ENCODE data around the gene ARFGAP3. TPM values are rescaled to one million over a fixed set of nuclear protein-coding genes. Genes with fewer than 3 reads are reported as not detected.

The ARFGAP3 gene
- polyA plus RNA-seq, 1 experiment: 79.5 TPM

DNA sequence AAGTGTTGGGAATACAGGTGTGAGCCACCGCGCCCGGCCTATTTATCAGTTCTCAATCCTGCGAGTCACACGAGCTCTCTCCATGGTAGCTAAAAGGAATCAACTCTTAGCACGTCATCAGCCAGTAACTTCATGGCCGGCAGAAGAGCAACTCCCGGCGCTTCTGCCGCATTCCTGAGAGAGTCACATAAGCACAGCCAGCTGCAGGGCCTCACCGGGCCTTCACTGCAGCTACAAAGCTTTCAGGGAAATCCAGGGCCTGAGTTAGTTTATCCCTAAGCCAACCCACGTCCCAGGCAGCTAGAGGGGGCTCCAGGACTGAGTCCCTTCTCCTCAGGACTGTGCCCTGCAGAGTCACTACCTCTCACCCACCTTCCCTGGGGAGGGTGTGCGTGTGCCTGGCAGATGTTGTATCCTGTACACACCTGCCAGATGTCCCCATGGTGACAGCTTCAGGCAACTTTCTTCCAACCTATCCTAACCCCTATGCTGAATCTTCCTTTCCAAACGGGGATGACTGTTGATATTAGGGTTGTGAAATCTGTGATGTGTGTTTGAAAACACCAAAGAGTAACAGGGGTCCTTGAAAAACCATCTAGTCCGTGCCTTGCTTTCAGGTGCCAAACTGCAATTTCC lies 45.9 kb upstream of the ARFGAP3 start:
- ChIA-PET CTCF (interaction anchor here (0.7 to 1.8 kb wide), 8 partner anchors 9 to 131 kb away, joined by 3 to 6 read pairs (median 4); no protein-coding TSS in a partner anchor), POLR2A (no interaction called here)
- no peaks in the 10 kb centered on the region for H3K27me3 ChIP-seq (ENCODE audit: control insufficient read depth, insufficient read depth, low read length)
- no peak overlapping the region for H3K4me3 ChIP-seq (ENCODE audit: low read depth, low read length)
- peak; percentile 39 for DNase-seq (ENCODE audit: low read depth)
- TF ChIP-seq, protein P1, sequence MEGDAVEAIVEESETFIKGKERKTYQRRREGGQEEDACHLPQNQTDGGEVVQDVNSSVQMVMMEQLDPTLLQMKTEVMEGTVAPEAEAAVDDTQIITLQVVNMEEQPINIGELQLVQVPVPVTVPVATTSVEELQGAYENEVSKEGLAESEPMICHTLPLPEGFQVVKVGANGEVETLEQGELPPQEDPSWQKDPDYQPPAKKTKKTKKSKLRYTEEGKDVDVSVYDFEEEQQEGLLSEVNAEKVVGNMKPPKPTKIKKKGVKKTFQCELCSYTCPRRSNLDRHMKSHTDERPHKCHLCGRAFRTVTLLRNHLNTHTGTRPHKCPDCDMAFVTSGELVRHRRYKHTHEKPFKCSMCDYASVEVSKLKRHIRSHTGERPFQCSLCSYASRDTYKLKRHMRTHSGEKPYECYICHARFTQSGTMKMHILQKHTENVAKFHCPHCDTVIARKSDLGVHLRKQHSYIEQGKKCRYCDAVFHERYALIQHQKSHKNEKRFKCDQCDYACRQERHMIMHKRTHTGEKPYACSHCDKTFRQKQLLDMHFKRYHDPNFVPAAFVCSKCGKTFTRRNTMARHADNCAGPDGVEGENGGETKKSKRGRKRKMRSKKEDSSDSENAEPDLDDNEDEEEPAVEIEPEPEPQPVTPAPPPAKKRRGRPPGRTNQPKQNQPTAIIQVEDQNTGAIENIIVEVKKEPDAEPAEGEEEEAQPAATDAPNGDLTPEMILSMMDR (IDR thresholded peaks at IDR 0.05; ENCODE audit: insufficient read depth, low read depth, low read length): peak; percentile 36
- H3K36me3 ChIP-seq (ENCODE audit: control insufficient read depth, insufficient read depth, low read length): peaks cover 6% of the 10 kb centered on the region

DNA sequence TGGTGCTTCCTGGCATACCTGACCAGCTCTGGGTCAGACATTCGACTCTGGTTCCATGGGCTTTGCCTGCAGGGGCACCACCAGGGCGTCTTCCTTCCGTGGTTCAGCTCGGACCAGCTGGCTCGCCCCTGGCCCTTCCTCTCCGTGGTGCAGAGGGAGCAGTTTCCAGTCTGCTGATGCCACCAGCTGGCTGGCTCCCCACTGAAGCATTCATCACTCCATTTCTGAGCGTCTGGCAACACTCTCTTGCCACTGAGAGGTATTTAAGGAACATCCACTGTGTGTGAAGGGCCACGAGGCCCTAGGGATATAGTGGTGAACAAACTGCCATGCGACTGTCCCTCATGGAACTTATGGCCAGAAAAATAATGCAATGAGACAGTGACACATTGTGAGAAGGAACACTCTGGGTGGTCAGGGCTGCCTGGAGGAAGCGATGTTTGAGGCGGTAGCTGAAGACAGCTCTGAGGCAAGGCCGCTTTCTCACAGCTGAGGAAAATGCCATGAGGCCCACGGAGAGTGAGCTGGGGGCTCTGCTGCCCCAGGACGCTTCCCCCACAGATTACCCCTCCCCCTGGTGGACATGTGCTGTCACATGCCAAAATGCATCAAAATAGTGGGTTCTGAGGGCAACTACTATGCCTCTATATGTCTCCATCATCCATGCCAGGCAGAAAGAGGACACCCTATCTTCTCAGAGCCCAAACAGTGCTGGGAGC lies 44.9 kb upstream of the ARFGAP3 start:
- Histone ChIP-seq H3K36me3 (ENCODE audit: control insufficient read depth, insufficient read depth, low read length) (peaks cover 4% of the 10 kb centered on the region), H3K27me3 (ENCODE audit: control insufficient read depth, insufficient read depth, low read length) (no peaks in the 10 kb centered on the region), H3K4me3 (ENCODE audit: low read depth, low read length) (no peak overlapping the region)
- DNase-seq (ENCODE audit: low read depth): no peak
- ChIA-PET POLR2A (no interaction called here), CTCF (interaction anchor here (0.7 to 1.8 kb wide), 7 partner anchors 8 to 132 kb away, joined by 3 to 6 read pairs (median 4); no protein-coding TSS in a partner anchor)
- TF ChIP-seq, protein P1 (IDR thresholded peaks at IDR 0.05; ENCODE audit: insufficient read depth, low read depth, low read length): 0 out of 2 replicates have a peak, but pooled peaks have one; percentile 15

DNA sequence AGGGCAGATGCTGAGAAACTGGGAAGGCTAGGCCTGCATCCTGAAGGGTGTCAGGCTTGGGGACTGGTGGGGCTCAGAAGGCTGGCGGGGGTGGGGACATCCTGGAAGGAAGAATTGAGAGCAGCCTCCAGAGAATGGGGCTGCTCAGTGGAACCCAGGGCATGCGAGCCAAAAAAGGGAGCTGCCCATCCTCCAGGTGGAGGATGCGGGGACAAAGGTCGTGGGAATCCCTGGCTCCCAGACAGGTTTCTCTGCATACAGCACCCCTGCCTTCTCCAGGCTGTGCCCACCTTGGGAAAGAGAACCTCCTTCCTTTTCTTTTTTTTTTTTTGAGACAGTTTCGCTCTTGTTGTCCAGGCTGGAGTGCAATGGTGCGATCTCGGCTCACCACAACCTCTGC lies 40.9 kb upstream of the ARFGAP3 start:
- POLR2A ChIA-PET: no interaction called here
- Histone ChIP-seq H3K36me3 (ENCODE audit: control insufficient read depth, insufficient read depth, low read length) (peaks cover 5% of the 10 kb centered on the region), H3K4me3 (ENCODE audit: low read depth, low read length) (no peak overlapping the region), H3K27me3 (ENCODE audit: control insufficient read depth, insufficient read depth, low read length) (no peaks in the 10 kb centered on the region)
- TF ChIP-seq, protein P1 (IDR thresholded peaks at IDR 0.05; ENCODE audit: insufficient read depth, low read depth, low read length): no peak
- CTCF ChIA-PET: no interaction called here
- DNase-seq (ENCODE audit: low read depth): no peak

DNA sequence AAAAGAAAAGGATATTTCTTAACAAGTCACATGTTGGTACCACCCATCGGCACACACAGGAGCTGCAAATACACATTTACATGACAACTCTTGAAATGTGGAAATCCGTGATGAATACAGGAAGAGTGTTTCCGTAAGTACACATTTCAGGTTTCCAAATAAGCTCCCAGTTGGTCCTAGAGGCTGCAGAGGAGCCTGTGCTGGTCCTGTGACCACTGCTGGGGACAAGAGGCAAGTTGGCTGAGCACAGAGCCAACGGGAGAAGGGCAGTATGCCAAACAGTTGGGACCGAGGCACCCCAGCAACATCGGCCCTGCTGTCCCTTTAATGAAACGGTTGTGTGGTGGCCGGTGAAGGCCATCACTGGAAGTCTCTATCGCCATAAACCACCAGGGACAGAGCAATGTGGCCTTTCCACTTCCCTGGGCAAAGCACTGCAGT lies 38.5 kb upstream of the ARFGAP3 start:
- Histone ChIP-seq H3K36me3 (ENCODE audit: control insufficient read depth, insufficient read depth, low read length) (peaks cover 6% of the 10 kb centered on the region), H3K4me3 (ENCODE audit: low read depth, low read length) (no peak overlapping the region), H3K27me3 (ENCODE audit: control insufficient read depth, insufficient read depth, low read length) (no peaks in the 10 kb centered on the region)
- TF ChIP-seq, protein P1 (IDR thresholded peaks at IDR 0.05; ENCODE audit: insufficient read depth, low read depth, low read length): no peak
- no peak for DNase-seq (ENCODE audit: low read depth)
- CTCF ChIA-PET: interaction anchor here (1.0 kb wide), 1 partner anchor 10 kb away, joined by 3 read pairs; no protein-coding TSS in a partner anchor
- POLR2A ChIA-PET: no interaction called here

DNA sequence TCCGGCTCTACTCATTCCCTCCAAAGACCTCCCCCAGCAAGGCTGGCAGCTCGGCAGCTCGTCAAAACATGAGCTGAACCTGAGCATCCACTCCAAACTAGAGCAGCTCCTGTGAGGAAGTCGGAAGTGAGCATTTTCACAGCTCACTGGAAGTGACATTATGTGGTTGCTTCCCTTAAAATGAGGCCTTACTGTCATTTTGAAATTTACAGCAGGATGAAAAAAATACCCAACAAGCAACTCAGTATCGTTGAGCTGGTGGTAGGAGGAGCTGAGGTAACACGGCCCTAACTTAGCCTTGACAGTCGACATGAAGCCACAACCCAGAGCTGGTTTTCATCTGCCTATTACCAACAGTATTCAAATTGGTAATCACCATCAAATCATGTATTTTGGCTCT lies 38.0 kb upstream of the ARFGAP3 start:
- CTCF ChIA-PET: interaction anchor here (1.0 kb wide), 1 partner anchor 11 kb away, joined by 3 read pairs; no protein-coding TSS in a partner anchor
- TF ChIP-seq, protein P1 (IDR thresholded peaks at IDR 0.05; ENCODE audit: insufficient read depth, low read depth, low read length): no peak
- Histone ChIP-seq H3K36me3 (ENCODE audit: control insufficient read depth, insufficient read depth, low read length) (peaks cover 6% of the 10 kb centered on the region), H3K4me3 (ENCODE audit: low read depth, low read length) (no peak overlapping the region), H3K27me3 (ENCODE audit: control insufficient read depth, insufficient read depth, low read length) (no peaks in the 10 kb centered on the region)
- POLR2A ChIA-PET: no interaction called here
- DNase-seq (ENCODE audit: low read depth): no peak

All from BJ (cell line).